CD14-positive monocyte (primary cell): ENCODE measurements around the gene HAND2. TPM values are rescaled to one million over a fixed set of nuclear protein-coding genes. Genes with fewer than 3 reads are reported as not detected.

ENCODE experiments used
- DNase-seq, 3 donors: peaks; one replicate each; pipeline ENCODE4 v3.0.0-alpha.2; 2011 to 2022
- H2AFZ ChIP-seq: 2 replicates; pipeline ENCODE4 v1.6.0; 2012; ENCODE audit warnings: mild to moderate bottlenecking, low read depth, low read length, inconsistent platforms; ENCODE audit not compliant: insufficient read depth, poor library complexity, severe bottlenecking
- H3K27ac ChIP-seq, 2 donors: 1 replicate in 1 of 2; 2 replicates in 1 of 2; pipeline ENCODE4 v1.5.1; 2012 to 2013; ENCODE audit warnings: low read length in 2 of 2, control low read depth in 1 of 2, inconsistent platforms in 1 of 2, low read depth in 1 of 2, mild to moderate bottlenecking in 1 of 2
- H3K27me3 ChIP-seq, 2 donors: one replicate each; pipeline versions ENCODE4 v1.6.0 to v1.6.1; 2011 to 2013; ENCODE audit warnings: low read length in 2 of 2; ENCODE audit not compliant: control insufficient read depth in 2 of 2, insufficient read depth in 2 of 2
- H3K36me3 ChIP-seq, 2 donors: replicated peaks in 1 of 2; 1 replicate in 1 of 2; 2 replicates in 1 of 2; pipeline versions ENCODE4 v1.5.1 to v1.6.1; 2012 to 2013; ENCODE audit warnings: low read length in 2 of 2, control low read depth in 1 of 2, inconsistent platforms in 1 of 2, mild to moderate bottlenecking in 1 of 2; ENCODE audit not compliant: insufficient read depth in 2 of 2, control insufficient read depth in 1 of 2
- H3K4me1 ChIP-seq, 2 donors: 1 replicate in 1 of 2; 2 replicates in 1 of 2; pipeline versions ENCODE4 v1.5.1 to v1.6.1; 2012 to 2013; ENCODE audit warnings: low read length in 2 of 2, control low read depth in 1 of 2, inconsistent platforms in 1 of 2, mild to moderate bottlenecking in 1 of 2, moderate library complexity in 1 of 2; ENCODE audit not compliant: insufficient read depth in 2 of 2, control insufficient read depth in 1 of 2
- H3K4me2 ChIP-seq: replicated peaks from 2 replicates; pipeline ENCODE3; 2012; ENCODE audit warnings: low read length, moderate library complexity, mild to moderate bottlenecking; ENCODE audit not compliant: poor library complexity, severe bottlenecking; ENCODE audit errors: extremely low read depth
- H3K4me3 ChIP-seq, 3 experiments: fragments of 200-600 bp in 1 of 3; sonication (generic) in 1 of 3; replicated peaks in 1 of 3; 1 replicate in 2 of 3; 2 replicates in 1 of 3; pipeline ENCODE4 v1.5.1; 2011 to 2013; ENCODE audit warnings: low read length in 3 of 3, mild to moderate bottlenecking in 3 of 3, control low read depth in 2 of 3, low read depth in 2 of 3, inconsistent platforms in 1 of 3, moderate library complexity in 1 of 3
- H3K79me2 ChIP-seq: 2 replicates; pipeline ENCODE4 v1.6.0; 2012; ENCODE audit warnings: mild to moderate bottlenecking, control low read depth, inconsistent platforms, low read length, moderate library complexity; ENCODE audit not compliant: insufficient read depth
- H3K9ac ChIP-seq: 2 replicates; pipeline ENCODE4 v1.6.0; 2017; ENCODE audit warnings: low read length, mild to moderate bottlenecking; ENCODE audit not compliant: insufficient read depth, poor library complexity, severe bottlenecking
- H3K9me3 ChIP-seq, 2 donors: replicated peaks in 1 of 2; 1 replicate in 1 of 2; 2 replicates in 1 of 2; pipeline versions ENCODE4 v1.5.1 to v1.6.1; 2012 to 2013; ENCODE audit warnings: low read length in 2 of 2, control low read depth in 1 of 2; ENCODE audit not compliant: control insufficient read depth in 1 of 2, insufficient read depth in 1 of 2
- H4K20me1 ChIP-seq: 2 replicates; pipeline ENCODE4 v1.6.0; 2012; ENCODE audit warnings: mild to moderate bottlenecking, low read length, control low read depth, moderate library complexity; ENCODE audit not compliant: insufficient read depth
- H3K27ac Mint-ChIP-seq, 7 donors: one replicate each; pipeline ENCODE4 v1.8.0; 2020; ENCODE audit warnings: mild to moderate bottlenecking in 7 of 7, mixed read lengths in 7 of 7, moderate library complexity in 6 of 7, inconsistent platforms in 2 of 7
- H3K27me3 Mint-ChIP-seq, 3 donors: one replicate each; pipeline ENCODE4 v1.8.0; 2021 to 2022; ENCODE audit warnings: low read depth in 3 of 3, mild to moderate bottlenecking in 3 of 3, mixed read lengths in 3 of 3, moderate library complexity in 3 of 3, inconsistent platforms in 1 of 3
- H3K36me3 Mint-ChIP-seq, 2 donors: one replicate each; pipeline ENCODE4 v1.8.0; 2020; ENCODE audit warnings: mixed read lengths in 2 of 2, inconsistent platforms in 1 of 2, mild to moderate bottlenecking in 1 of 2
- H3K4me1 Mint-ChIP-seq: one replicate; pipeline ENCODE4 v1.8.0; 2020; ENCODE audit warnings: mild to moderate bottlenecking, mixed read lengths
- H3K4me3 Mint-ChIP-seq, 2 donors: one replicate each; pipeline ENCODE4 v1.8.0; 2020; ENCODE audit warnings: mild to moderate bottlenecking in 2 of 2, mixed read lengths in 2 of 2, moderate library complexity in 1 of 2
- H3K9me3 Mint-ChIP-seq, 7 donors: one replicate each; pipeline ENCODE4 v1.8.0; 2020 to 2022; ENCODE audit warnings: mixed read lengths in 7 of 7, mild to moderate bottlenecking in 6 of 7, moderate library complexity in 6 of 7, inconsistent platforms in 2 of 7
- WGBS: methylation state at CpG from one replicate; pipeline ENCODE4 v1.1.5; 2013; ENCODE audit warnings: missing lambda C conversion rate; ENCODE audit not compliant: insufficient coverage; 5-methylcytosine and 5-hydroxymethylcytosine counted together
- intact Hi-C, 2 donors: fragments of 100-400 bp; cut with micrococcal nuclease; formaldehyde crosslinking; loops; one replicate each; pipeline versions ENCODE4 v1.15.0 to v1.15.1; 2023
- polyA plus RNA-seq, 3 donors: library from polyadenylated mRNA; depleted of rRNA in 1 of 3; unstranded in 2 of 3; stranded (reverse) in 1 of 3; fragments of 300-500 nt in 2 of 3; fragments of >200 nt in 1 of 3; fragmentation: Illumina TruSeq in 2 of 3; gene quantifications; 1 replicate in 2 of 3; 2 replicates in 1 of 3; pipeline ENCODE4 v1.2.3, GENCODE V29; 2012 to 2021
- TF ChIP-seq, protein P1 (sequence below): fragments of 200-600 bp; IDR thresholded peaks from one replicate; pipeline ENCODE4 v1.8.0; 2022; ENCODE audit warnings: antibody characterized with exemption, mild to moderate bottlenecking

HAND2 gene
- polyA plus RNA-seq, 3 donors = not detected

GRCh38 chr4:173527103-173527891 lies 2.7 kb downstream of the HAND2 start:
- H3K9me3 Mint-ChIP-seq = peaks cover 4 to 75% (median 65%) of the 10 kb centered on the region in 7 donors
- no peak overlapping the region for H3K4me3 ChIP-seq
- DNase-seq = no peak

DNA sequence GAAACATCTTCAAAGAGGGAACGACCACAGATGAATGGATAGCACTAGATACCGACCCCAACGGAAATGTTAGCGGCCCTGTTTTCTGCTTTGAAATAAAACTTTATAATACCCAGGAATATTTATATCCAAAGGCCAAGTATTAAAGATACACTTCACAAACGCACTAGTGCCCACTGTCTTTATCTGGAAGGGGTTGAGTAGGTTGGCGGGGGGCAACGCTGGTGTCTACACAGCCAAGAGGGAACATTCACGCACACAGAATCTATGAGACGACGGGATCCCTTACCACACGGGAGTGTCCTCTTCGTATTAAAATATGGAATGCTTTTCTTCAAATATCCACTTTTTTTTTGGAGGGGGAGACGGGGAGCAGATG lies 3.3 kb downstream of the HAND2 start:
- H3K4me3 ChIP-seq = no peak overlapping the region
- peaks cover 12 to 23% of the 10 kb centered on the region in 2 donors for H3K36me3 Mint-ChIP-seq
- H3K4me1 ChIP-seq = peaks cover 19 to 27% of the 10 kb centered on the region in 2 donors
- intact Hi-C loops = no loop called here
- no CpG with 5 or more reads among the region's 13 CpGs for WGBS
- peaks cover 91 to 94% of the 10 kb centered on the region in 2 donors for H3K27me3 ChIP-seq
- peaks cover 4 to 76% (median 68%) of the 10 kb centered on the region in 7 donors for H3K9me3 Mint-ChIP-seq
- DNase-seq = no peak
- peak overlapping the region in 1 of 2 donors; percentile 87 for H3K4me3 Mint-ChIP-seq
- TF ChIP-seq, protein P1, sequence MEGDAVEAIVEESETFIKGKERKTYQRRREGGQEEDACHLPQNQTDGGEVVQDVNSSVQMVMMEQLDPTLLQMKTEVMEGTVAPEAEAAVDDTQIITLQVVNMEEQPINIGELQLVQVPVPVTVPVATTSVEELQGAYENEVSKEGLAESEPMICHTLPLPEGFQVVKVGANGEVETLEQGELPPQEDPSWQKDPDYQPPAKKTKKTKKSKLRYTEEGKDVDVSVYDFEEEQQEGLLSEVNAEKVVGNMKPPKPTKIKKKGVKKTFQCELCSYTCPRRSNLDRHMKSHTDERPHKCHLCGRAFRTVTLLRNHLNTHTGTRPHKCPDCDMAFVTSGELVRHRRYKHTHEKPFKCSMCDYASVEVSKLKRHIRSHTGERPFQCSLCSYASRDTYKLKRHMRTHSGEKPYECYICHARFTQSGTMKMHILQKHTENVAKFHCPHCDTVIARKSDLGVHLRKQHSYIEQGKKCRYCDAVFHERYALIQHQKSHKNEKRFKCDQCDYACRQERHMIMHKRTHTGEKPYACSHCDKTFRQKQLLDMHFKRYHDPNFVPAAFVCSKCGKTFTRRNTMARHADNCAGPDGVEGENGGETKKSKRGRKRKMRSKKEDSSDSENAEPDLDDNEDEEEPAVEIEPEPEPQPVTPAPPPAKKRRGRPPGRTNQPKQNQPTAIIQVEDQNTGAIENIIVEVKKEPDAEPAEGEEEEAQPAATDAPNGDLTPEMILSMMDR = no peak
- H3K27ac ChIP-seq = no peak overlapping the region
- H3K9ac ChIP-seq = no peak overlapping the region
- no peak overlapping the region for H3K27ac Mint-ChIP-seq
- H4K20me1 ChIP-seq = no peaks in the 10 kb centered on the region
- no peak overlapping the region for H2AFZ ChIP-seq
- peaks cover 4 to 86% of the 10 kb centered on the region in 2 donors for H3K9me3 ChIP-seq
- no peak overlapping the region for H3K4me2 ChIP-seq
- no peaks in the 10 kb centered on the region for H3K36me3 ChIP-seq
- H3K79me2 ChIP-seq = no peaks in the 10 kb centered on the region
- peaks cover 41% of the 10 kb centered on the region for H3K4me1 Mint-ChIP-seq
- H3K27me3 Mint-ChIP-seq = peaks cover 94 to 98% (median 96%) of the 10 kb centered on the region in 3 donors

More at GRCh38 chr4:173527103-173527891, 2.7 kb downstream of the HAND2 start:
- H3K27me3 ChIP-seq = peaks cover 91 to 94% of the 10 kb centered on the region in 2 donors
- intact Hi-C loops = no loop called here
- Mint-ChIP-seq H3K36me3 (peaks cover 12 to 22% of the 10 kb centered on the region in 2 donors), H3K4me3 (peak overlapping the region in 1 of 2 donors; percentile 87), H3K27ac (no peak overlapping the region), H3K27me3 (peaks cover 94 to 98% (median 96%) of the 10 kb centered on the region in 3 donors), H3K4me1 (peaks cover 35% of the 10 kb centered on the region)
- no peak overlapping the region for H3K27ac ChIP-seq
- 8% methylated on average over 20 of the region's 42 CpGs for WGBS
- peaks cover 4 to 87% of the 10 kb centered on the region in 2 donors for H3K9me3 ChIP-seq
- H3K4me2 ChIP-seq = no peak overlapping the region
- H2AFZ ChIP-seq = no peak overlapping the region
- H3K79me2 ChIP-seq = no peaks in the 10 kb centered on the region
- no peaks in the 10 kb centered on the region for H3K36me3 ChIP-seq
- H3K9ac ChIP-seq = no peak overlapping the region
- H4K20me1 ChIP-seq = no peaks in the 10 kb centered on the region
- H3K4me1 ChIP-seq = peaks cover 13 to 22% of the 10 kb centered on the region in 2 donors
- TF ChIP-seq, protein P1 = no peak
